Renal cortex interstitium (tissue), 11 donors: Measurements from ENCODE around the gene AFF4. TPM values are rescaled to one million over a fixed set of nuclear protein-coding genes. Genes with fewer than 3 reads are reported as not detected.

ENCODE experiments used
- DNase-seq, 11 donors: peaks; one replicate each; pipeline ENCODE4 v3.0.0-alpha.2; 2013; ENCODE audit warnings: low read depth in 9 of 11, low spot score in 4 of 11; ENCODE audit errors: extremely low read depth in 1 of 11
- polyA plus RNA-seq, 3 donors: library from polyadenylated mRNA; unstranded; fragments of 120-200 nt; gene quantifications; one replicate each; pipeline ENCODE4 v1.2.1, GENCODE V29; 2013; ENCODE audit not compliant: insufficient read length in 3 of 3

Gene AFF4
- polyA plus RNA-seq, 3 donors = 57.0 to 75.3 (median 69.6) TPM

GRCh38 chr5:132909702-132910101 is 53.7 kb downstream of the AFF4 start:
- DNase-seq = no peak

GRCh38 chr5:132907161-132907560 is 56.3 kb downstream of the AFF4 start:
- DNase-seq = no peak

- DNase-seq = no peak
Observed at GRCh38 chr5:132905938-132906337, 57.5 kb downstream of the AFF4 start.

GRCh38 chr5:132901730-132902129 is 61.7 kb downstream of the AFF4 start:
- DNase-seq = no peak

GRCh38 chr5:132901036-132901435 is 62.4 kb downstream of the AFF4 start:
- DNase-seq = no peak

- DNase-seq = no peak
Observed at GRCh38 chr5:132898094-132898493, 65.3 kb downstream of the AFF4 start.

GRCh38 chr5:132896685-132897084 is 66.7 kb downstream of the AFF4 start:
- no peak for DNase-seq

GRCh38 chr5:132895719-132896305 is 67.6 kb downstream of the AFF4 start:
- DNase-seq = no peak

GRCh38 chr5:132890817-132891216 is 72.6 kb downstream of the AFF4 start:
- no peak for DNase-seq

- no peak for DNase-seq
Observed at GRCh38 chr5:132889501-132889900, 73.9 kb downstream of the AFF4 start.

- DNase-seq = no peak
Observed at GRCh38 chr5:132887283-132887682, 76.2 kb downstream of the AFF4 start.

GRCh38 chr5:132886064-132886823 is 77.2 kb downstream of the AFF4 start:
- DNase-seq = no peak

- DNase-seq = no peak
Observed at GRCh38 chr5:132884548-132884947, 78.9 kb downstream of the AFF4 start.

GRCh38 chr5:132883261-132883834 is 80.1 kb downstream of the AFF4 start:
- peak in 9 of 11 donors; percentile 37 to 60 (median 47) for DNase-seq

- no peak for DNase-seq
Observed at GRCh38 chr5:132877938-132878337, 85.5 kb downstream of the AFF4 start.

GRCh38 chr5:132877466-132877865 is 86.0 kb downstream of the AFF4 start:
- no peak for DNase-seq

GRCh38 chr5:132876020-132876759 is 87.2 kb downstream of the AFF4 start:
- DNase-seq = no peak

GRCh38 chr5:132873930-132874271 is 89.5 kb downstream of the AFF4 start:
- DNase-seq = no peak

GRCh38 chr5:132873119-132873929 is 90.1 kb downstream of the AFF4 start, which contains the start of gene LEAP2:
Gene LEAP2, plus strand, starts transcription at chr5:132873668. Its CDS starts 27 bp downstream, at chr5:132873695.
- no peak for DNase-seq
